Gastroesophageal sphincter (tissue), 3 donors: Measurements from ENCODE around the gene NLRX1.

Experiments used
- EP300 ChIP-seq: sonication (generic); formaldehyde crosslinking; IDR thresholded peaks from one replicate; pipeline ENCODE4 v1.6.1; 2017; ENCODE audit warnings: antibody characterized with exemption, mild to moderate bottlenecking
- POLR2A ChIP-seq, 2 donors: fragments of 450-650 bp; IDR thresholded peaks; one replicate each; pipeline ENCODE4 v1.6.1; 2017; ENCODE audit warnings: antibody characterized with exemption in 2 of 2, mild to moderate bottlenecking in 2 of 2, moderate library complexity in 1 of 2
- POLR2AphosphoS5 ChIP-seq: sonication (generic); formaldehyde crosslinking; IDR thresholded peaks from one replicate; pipeline ENCODE4 v1.6.1; 2017; ENCODE audit warnings: antibody characterized with exemption
- TF ChIP-seq, protein P1 (sequence below), 4 experiments: fragments of 200-600 bp in 2 of 4; fragments of 450-650 bp in 2 of 4; sonication (generic) in 1 of 4; IDR thresholded peaks; one replicate each; pipeline ENCODE4 v1.5.1; 2017 to 2019; ENCODE audit warnings: antibody characterized with exemption in 4 of 4, mild to moderate bottlenecking in 2 of 4, moderate library complexity in 2 of 4

- TF ChIP-seq POLR2A (IDR thresholded peaks at IDR 0.05) (no peak), POLR2AphosphoS5 (no peak), EP300 (no peak)
- TF ChIP-seq, protein P1, sequence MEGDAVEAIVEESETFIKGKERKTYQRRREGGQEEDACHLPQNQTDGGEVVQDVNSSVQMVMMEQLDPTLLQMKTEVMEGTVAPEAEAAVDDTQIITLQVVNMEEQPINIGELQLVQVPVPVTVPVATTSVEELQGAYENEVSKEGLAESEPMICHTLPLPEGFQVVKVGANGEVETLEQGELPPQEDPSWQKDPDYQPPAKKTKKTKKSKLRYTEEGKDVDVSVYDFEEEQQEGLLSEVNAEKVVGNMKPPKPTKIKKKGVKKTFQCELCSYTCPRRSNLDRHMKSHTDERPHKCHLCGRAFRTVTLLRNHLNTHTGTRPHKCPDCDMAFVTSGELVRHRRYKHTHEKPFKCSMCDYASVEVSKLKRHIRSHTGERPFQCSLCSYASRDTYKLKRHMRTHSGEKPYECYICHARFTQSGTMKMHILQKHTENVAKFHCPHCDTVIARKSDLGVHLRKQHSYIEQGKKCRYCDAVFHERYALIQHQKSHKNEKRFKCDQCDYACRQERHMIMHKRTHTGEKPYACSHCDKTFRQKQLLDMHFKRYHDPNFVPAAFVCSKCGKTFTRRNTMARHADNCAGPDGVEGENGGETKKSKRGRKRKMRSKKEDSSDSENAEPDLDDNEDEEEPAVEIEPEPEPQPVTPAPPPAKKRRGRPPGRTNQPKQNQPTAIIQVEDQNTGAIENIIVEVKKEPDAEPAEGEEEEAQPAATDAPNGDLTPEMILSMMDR (IDR thresholded peaks at IDR 0.05), result no peak
Measured at GRCh38 chr11:119202554-119202953, 34.0 kb downstream of the NLRX1 start.
